Measurements from ENCODE around the gene ETFA.

Gene ETFA

GRCh38 chr15:76347482-76348055, 36.3 kb upstream of the ETFA start:
- Histone ChIP-seq H3K27me3 (ENCODE audit: insufficient read depth, low read depth) (no peaks in the 10 kb centered on the region), H3K27ac (no peak overlapping the region), H3K36me3 (ENCODE audit: insufficient read depth) (no peaks in the 10 kb centered on the region), H3K79me2 (ENCODE audit: insufficient read depth, low read depth) (no peaks in the 10 kb centered on the region), H3K4me1 (ENCODE audit: low read depth, poor library complexity, severe bottlenecking) (no peaks in the 10 kb centered on the region), H3K4me3 (IDR thresholded peaks at IDR 0.05; ENCODE audit: insufficient read depth, low read depth, low read length) (no peak overlapping the region), H3K4me2 (no peak overlapping the region), H4K20me1 (ENCODE audit: insufficient read depth) (no peaks in the 10 kb centered on the region), H3K9ac (no peak overlapping the region), H2AFZ (ENCODE audit: low read depth) (no peak overlapping the region)
- TF ChIP-seq CTCF (conservative IDR thresholded peaks at IDR 0.05; ENCODE audit: low read depth, low read length) = no peak

GRCh38 chr15:76346669-76347481, 35.6 kb upstream of the ETFA start:
- H3K79me2 ChIP-seq (ENCODE audit: insufficient read depth, low read depth) = no peaks in the 10 kb centered on the region
- no peaks in the 10 kb centered on the region for H3K27me3 ChIP-seq (ENCODE audit: insufficient read depth, low read depth)
- H3K4me3 ChIP-seq (IDR thresholded peaks at IDR 0.05; ENCODE audit: insufficient read depth, low read depth, low read length) = no peak overlapping the region
- no peaks in the 10 kb centered on the region for H3K4me1 ChIP-seq (ENCODE audit: low read depth, poor library complexity, severe bottlenecking)
- H3K9ac ChIP-seq = no peak overlapping the region
- no peak overlapping the region for H3K27ac ChIP-seq
- no peaks in the 10 kb centered on the region for H4K20me1 ChIP-seq (ENCODE audit: insufficient read depth)
- no peak overlapping the region for H2AFZ ChIP-seq (ENCODE audit: low read depth)
- no peaks in the 10 kb centered on the region for H3K36me3 ChIP-seq (ENCODE audit: insufficient read depth)
- no peak overlapping the region for H3K4me2 ChIP-seq
- TF ChIP-seq CTCF (conservative IDR thresholded peaks at IDR 0.05; ENCODE audit: low read depth, low read length) = no peak

DNA sequence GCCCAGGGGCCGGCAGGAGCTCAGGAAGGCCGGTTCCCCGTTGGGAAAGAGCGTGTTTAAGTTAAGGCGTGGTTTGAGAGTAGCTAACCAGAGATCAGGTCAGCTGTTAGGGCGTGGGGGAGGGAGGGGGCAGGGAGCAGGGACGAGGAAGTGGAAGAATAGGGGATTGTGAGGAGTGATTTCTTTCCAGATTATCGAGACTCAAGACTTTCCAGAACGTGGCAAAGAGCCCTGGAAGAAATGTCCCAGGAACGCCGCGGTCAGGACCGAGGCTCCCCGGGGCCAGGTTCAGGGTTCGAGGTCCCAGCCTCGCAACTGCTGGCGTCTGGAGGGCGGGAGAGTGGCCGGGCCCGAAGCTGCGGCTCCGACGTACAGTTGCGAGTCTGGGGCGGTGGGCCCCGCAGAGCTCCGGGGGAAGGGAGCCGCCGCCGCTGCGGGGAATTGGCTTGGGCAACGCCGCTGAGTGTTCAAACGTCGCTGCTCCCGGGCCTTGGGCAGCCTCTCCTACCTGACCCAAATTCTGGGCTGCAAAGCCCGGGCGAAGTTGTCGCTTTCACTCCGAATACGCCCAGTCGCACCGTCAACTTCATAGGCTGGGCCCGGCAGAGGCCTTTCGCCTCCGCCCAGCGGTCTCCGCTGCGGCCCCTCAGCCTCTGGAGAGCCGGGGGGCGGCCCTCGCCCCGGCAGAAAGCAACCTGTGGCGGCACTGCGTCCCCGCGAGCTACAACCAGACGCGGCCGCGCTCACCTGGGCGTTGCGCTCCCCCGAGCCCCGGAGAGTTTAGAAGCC, 34.8 kb upstream of the ETFA start:
- TF ChIP-seq CTCF (conservative IDR thresholded peaks at IDR 0.05; ENCODE audit: low read depth, low read length) = no peak
- H3K4me2 ChIP-seq = no peak overlapping the region
- H3K79me2 ChIP-seq (ENCODE audit: insufficient read depth, low read depth) = no peaks in the 10 kb centered on the region
- no peaks in the 10 kb centered on the region for H3K27me3 ChIP-seq (ENCODE audit: insufficient read depth, low read depth)
- no peak overlapping the region for H3K27ac ChIP-seq
- no peak overlapping the region for H3K4me3 ChIP-seq (IDR thresholded peaks at IDR 0.05; ENCODE audit: insufficient read depth, low read depth, low read length)
- H3K36me3 ChIP-seq (ENCODE audit: insufficient read depth) = no peaks in the 10 kb centered on the region
- H4K20me1 ChIP-seq (ENCODE audit: insufficient read depth) = no peaks in the 10 kb centered on the region
- H3K4me1 ChIP-seq (ENCODE audit: low read depth, poor library complexity, severe bottlenecking) = no peaks in the 10 kb centered on the region
- H2AFZ ChIP-seq (ENCODE audit: low read depth) = no peak overlapping the region
- H3K9ac ChIP-seq = no peak overlapping the region

GRCh38 chr15:76345583-76345879, 34.3 kb upstream of the ETFA start:
- no peak overlapping the region for H3K9ac ChIP-seq
- TF ChIP-seq CTCF (conservative IDR thresholded peaks at IDR 0.05; ENCODE audit: low read depth, low read length) = no peak
- no peaks in the 10 kb centered on the region for H3K79me2 ChIP-seq (ENCODE audit: insufficient read depth, low read depth)
- H3K36me3 ChIP-seq (ENCODE audit: insufficient read depth) = no peaks in the 10 kb centered on the region
- H3K4me1 ChIP-seq (ENCODE audit: low read depth, poor library complexity, severe bottlenecking) = no peaks in the 10 kb centered on the region
- H3K27ac ChIP-seq = no peak overlapping the region
- H2AFZ ChIP-seq (ENCODE audit: low read depth) = no peak overlapping the region
- no peaks in the 10 kb centered on the region for H4K20me1 ChIP-seq (ENCODE audit: insufficient read depth)
- no peak overlapping the region for H3K4me3 ChIP-seq (IDR thresholded peaks at IDR 0.05; ENCODE audit: insufficient read depth, low read depth, low read length)
- no peaks in the 10 kb centered on the region for H3K27me3 ChIP-seq (ENCODE audit: insufficient read depth, low read depth)
- no peak overlapping the region for H3K4me2 ChIP-seq

Data from KMS-11 (cell line).